Measurements from ENCODE around the gene CAPZB.

The CAPZB gene

DNA sequence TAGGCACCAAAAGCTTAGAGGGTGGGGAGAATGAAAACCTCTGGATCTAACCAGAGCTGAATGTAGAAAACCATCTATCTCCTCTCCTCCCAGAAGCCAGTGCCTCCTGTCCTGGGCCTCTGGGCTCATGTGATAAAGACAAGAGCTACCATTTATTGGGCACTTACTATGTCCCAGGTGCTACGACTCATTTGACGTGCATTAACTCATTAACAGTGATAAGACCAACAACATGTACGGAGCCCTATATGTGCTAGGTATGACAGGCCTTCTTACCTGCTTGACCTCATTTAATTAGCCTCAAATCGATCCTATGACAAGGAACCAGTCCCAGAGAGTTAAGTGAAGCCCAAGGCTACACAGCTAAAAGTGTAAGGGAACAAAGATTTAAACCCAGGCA lies 19.7 kb downstream of the CAPZB start:
- Histone ChIP-seq H3K36me3 (replicated peaks) (peaks cover 18% of the 10 kb centered on the region), H3K27ac (no peak overlapping the region)
- in situ Hi-C loops (cut with HindIII; ENCODE audit: low pct_ligation_motif_present, low sequenced_read_pairs), result no loop called here

DNA sequence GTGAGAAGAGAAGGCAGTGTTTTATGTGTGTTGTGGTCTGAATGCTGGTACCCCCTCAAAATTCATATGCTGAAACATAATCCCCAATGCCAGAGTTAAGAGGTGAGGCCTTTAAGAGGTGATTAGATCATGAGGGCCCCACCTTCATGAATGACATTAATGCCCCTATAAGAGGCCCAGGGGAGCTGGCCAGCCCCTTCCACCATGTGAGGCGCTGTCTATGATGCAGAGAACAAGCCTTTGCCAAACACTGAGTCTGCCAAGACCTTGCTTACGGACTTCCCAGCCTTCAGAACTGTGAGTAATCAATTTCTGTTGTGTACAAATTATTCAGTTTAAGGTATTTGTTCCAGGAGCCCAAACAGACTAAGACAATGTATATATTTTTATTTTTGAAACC lies 20.2 kb downstream of the CAPZB start:
- DNase-seq, result no peak
- Histone ChIP-seq H3K4me3 (ENCODE audit: low read depth, low read length) (no peak overlapping the region), H3K27ac (no peak overlapping the region), H3K27me3 (replicated peaks) (no peaks in the 10 kb centered on the region), H3K36me3 (replicated peaks) (peaks cover 18% of the 10 kb centered on the region)
- in situ Hi-C loops (cut with HindIII; ENCODE audit: low pct_ligation_motif_present, low sequenced_read_pairs), result no loop called here
- TF ChIP-seq, protein P1, sequence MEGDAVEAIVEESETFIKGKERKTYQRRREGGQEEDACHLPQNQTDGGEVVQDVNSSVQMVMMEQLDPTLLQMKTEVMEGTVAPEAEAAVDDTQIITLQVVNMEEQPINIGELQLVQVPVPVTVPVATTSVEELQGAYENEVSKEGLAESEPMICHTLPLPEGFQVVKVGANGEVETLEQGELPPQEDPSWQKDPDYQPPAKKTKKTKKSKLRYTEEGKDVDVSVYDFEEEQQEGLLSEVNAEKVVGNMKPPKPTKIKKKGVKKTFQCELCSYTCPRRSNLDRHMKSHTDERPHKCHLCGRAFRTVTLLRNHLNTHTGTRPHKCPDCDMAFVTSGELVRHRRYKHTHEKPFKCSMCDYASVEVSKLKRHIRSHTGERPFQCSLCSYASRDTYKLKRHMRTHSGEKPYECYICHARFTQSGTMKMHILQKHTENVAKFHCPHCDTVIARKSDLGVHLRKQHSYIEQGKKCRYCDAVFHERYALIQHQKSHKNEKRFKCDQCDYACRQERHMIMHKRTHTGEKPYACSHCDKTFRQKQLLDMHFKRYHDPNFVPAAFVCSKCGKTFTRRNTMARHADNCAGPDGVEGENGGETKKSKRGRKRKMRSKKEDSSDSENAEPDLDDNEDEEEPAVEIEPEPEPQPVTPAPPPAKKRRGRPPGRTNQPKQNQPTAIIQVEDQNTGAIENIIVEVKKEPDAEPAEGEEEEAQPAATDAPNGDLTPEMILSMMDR (IDR thresholded peaks at IDR 0.05; ENCODE audit: low read depth, low read length, missing control alignments), result no peak

More for the DNA sequence above, 19.7 kb downstream of the CAPZB start:
- TF ChIP-seq, protein P1 (IDR thresholded peaks at IDR 0.05; ENCODE audit: low read depth, low read length, missing control alignments), result no peak
- no peak for DNase-seq
- no peak overlapping the region for H3K4me3 ChIP-seq (ENCODE audit: low read depth, low read length)
- H3K27me3 ChIP-seq (replicated peaks), result no peaks in the 10 kb centered on the region

DNA sequence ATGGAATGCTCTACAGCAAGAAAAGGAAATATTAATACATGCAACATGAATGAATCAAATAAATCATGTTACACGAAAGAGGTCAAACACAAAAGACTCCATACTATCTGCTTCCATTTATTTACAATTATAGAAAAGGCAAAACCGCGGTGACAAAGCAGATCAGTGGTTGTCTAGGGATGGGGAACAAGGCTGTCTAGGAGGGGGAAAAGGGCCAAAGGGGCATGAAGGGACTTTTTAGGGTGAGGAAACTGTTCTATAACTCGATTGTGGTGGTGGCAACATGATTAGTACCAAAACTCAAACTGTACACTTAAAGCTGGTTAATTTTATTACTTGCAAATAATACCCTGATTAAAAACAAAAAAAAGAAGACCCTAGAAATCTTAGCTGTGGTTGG lies 20.6 kb downstream of the CAPZB start:
- peaks cover 22% of the 10 kb centered on the region for H3K36me3 ChIP-seq (replicated peaks)
- TF ChIP-seq, protein P1 (IDR thresholded peaks at IDR 0.05; ENCODE audit: low read depth, low read length, missing control alignments), result no peak
- H3K4me3 ChIP-seq (ENCODE audit: low read depth, low read length), result no peak overlapping the region
- no peaks in the 10 kb centered on the region for H3K27me3 ChIP-seq (replicated peaks)
- H3K27ac ChIP-seq, result no peak overlapping the region
- in situ Hi-C loops (cut with HindIII; ENCODE audit: low pct_ligation_motif_present, low sequenced_read_pairs), result no loop called here
- DNase-seq, result no peak

DNA sequence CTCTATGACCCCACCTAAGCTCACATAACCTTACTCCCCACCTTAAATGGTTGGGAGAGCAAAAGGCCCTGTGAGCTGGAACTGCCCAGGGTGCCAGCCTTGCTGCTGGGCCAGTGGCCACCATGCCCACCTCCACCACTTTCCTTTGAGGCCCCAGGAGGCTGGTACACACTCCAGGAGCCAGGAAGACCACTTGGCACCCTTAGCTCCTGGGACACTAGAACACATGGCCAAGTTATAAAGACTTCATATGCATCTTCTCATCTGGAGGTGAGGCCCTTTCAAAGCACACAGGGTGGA lies 21.9 kb downstream of the CAPZB start:
- Histone ChIP-seq H3K27ac (no peak overlapping the region), H3K4me3 (ENCODE audit: low read depth, low read length) (no peak overlapping the region), H3K27me3 (replicated peaks) (no peaks in the 10 kb centered on the region), H3K36me3 (replicated peaks) (peaks cover 25% of the 10 kb centered on the region)
- TF ChIP-seq, protein P1 (IDR thresholded peaks at IDR 0.05; ENCODE audit: low read depth, low read length, missing control alignments), result no peak
- in situ Hi-C loops (cut with HindIII; ENCODE audit: low pct_ligation_motif_present, low sequenced_read_pairs), result no loop called here
- no peak for DNase-seq

DNA sequence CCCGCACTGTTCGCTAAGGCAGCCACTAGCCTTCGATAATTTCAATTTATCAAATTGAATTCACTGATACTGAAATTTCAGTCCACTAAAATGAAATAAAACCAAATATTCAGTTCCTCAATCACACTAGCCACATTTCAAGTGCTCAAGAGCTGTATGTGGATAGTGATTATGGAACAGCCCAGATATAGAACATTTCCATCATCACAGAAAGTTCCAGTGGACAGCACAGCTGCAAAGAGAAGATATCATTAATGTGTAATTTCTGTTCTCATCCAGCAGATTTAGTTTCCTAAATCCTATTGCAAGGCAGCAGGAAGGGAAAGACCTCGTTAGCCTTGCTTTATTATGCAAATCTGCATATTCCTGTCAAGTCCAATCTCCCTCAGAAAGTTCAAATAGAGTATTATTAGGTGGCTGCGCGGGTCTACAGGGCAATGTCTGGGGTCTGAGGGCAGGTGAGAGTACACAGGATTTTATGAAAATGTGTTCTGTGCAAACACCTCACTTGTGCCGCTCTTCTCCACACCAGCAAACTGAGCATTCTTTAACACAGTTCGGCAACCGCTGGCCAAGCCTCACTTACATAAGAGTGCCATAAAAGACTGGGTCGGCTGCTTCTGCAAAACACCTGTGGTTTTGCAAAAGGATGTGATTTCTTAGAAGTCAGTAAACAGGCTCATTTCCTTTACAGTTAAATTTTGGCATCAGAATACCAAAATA lies 22.4 kb downstream of the CAPZB start:
- no peak overlapping the region for H3K4me3 ChIP-seq (ENCODE audit: low read depth, low read length)
- peaks cover 25% of the 10 kb centered on the region for H3K36me3 ChIP-seq (replicated peaks)
- H3K27me3 ChIP-seq (replicated peaks), result no peaks in the 10 kb centered on the region
- in situ Hi-C loops (cut with HindIII; ENCODE audit: low pct_ligation_motif_present, low sequenced_read_pairs), result no loop called here
- TF ChIP-seq, protein P1 (IDR thresholded peaks at IDR 0.05; ENCODE audit: low read depth, low read length, missing control alignments), result no peak
- no peak overlapping the region for H3K27ac ChIP-seq
- no peak for DNase-seq

DNA sequence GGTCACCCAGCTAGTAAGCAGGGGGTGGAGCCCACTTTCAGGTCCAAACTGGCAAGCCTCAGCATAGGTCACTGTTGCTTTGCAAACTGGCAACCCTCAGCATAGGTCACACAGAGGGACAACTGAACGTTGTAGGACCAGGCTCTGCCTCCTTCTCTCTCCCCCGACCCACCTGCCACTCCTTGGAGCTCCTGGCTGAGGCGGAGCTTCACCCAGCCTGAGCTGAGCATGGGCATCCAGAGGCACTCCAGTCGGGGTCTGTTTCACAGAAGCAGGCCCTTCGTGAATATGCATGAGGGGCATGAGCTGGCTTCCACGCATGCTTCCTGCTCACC lies 24.2 kb downstream of the CAPZB start:
- H3K4me3 ChIP-seq (ENCODE audit: low read depth, low read length), result no peak overlapping the region
- H3K27ac ChIP-seq, result no peak overlapping the region
- H3K27me3 ChIP-seq (replicated peaks), result no peaks in the 10 kb centered on the region
- in situ Hi-C loops (cut with HindIII; ENCODE audit: low pct_ligation_motif_present, low sequenced_read_pairs), result no loop called here
- TF ChIP-seq, protein P1 (IDR thresholded peaks at IDR 0.05; ENCODE audit: low read depth, low read length, missing control alignments), result no peak
- DNase-seq, result no peak
- peaks cover 22% of the 10 kb centered on the region for H3K36me3 ChIP-seq (replicated peaks)

Measured in brain microvascular endothelial cell (primary cell).